ENCODE data around the gene ITPA.
"Not testable (repeated sequence)": the region's sequence is repeated elsewhere in the genome, so short reads cannot be mapped to it uniquely, and the experiment has no call there.

The ITPA gene

GRCh38 chr20:3203315-3204123, 5.8 kb upstream of the ITPA start:
- DNase-seq = peak; percentile 8

GRCh38 chr20:3204124-3204794, 5.0 kb upstream of the ITPA start, which contains the start of gene DDRGK1:
Gene DDRGK1, minus strand, starts transcription at chr20:3204682. Its CDS starts 55 bp downstream, at chr20:3204627.
- peak; percentile 95 for DNase-seq

GRCh38 chr20:3208786-3209256, 477 bp upstream of the ITPA start:
- DNase-seq = no peak

DNA sequence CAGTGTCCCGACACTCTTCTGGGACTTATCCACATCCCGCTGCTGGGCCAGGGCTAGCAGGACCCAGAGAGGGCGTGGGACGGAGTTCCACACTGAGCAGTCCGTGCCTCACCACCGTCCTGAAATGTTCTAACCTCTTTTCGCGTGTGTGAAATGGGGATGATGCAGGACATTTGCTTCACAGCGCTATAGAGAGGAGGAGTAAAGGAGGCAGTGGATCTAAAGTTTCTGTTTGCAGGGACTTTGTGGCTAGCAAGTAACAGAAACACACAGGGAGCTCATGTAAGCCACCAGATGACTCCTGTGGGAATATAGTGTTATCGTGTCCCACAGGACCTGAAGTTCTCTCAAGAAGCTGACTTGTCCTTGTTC, 634 bp downstream of the ITPA start:
- no peak for DNase-seq

- DNase-seq = no peak
These were observed 1.0 kb downstream of the ITPA start for GRCh38 chr20:3210346-3210745.

GRCh38 chr20:3213226-3213625, 3.9 kb downstream of the ITPA start:
- no peak for DNase-seq

- DNase-seq = not testable (repeated sequence)
These were observed 6.1 kb downstream of the ITPA start for GRCh38 chr20:3215359-3215917.

DNA sequence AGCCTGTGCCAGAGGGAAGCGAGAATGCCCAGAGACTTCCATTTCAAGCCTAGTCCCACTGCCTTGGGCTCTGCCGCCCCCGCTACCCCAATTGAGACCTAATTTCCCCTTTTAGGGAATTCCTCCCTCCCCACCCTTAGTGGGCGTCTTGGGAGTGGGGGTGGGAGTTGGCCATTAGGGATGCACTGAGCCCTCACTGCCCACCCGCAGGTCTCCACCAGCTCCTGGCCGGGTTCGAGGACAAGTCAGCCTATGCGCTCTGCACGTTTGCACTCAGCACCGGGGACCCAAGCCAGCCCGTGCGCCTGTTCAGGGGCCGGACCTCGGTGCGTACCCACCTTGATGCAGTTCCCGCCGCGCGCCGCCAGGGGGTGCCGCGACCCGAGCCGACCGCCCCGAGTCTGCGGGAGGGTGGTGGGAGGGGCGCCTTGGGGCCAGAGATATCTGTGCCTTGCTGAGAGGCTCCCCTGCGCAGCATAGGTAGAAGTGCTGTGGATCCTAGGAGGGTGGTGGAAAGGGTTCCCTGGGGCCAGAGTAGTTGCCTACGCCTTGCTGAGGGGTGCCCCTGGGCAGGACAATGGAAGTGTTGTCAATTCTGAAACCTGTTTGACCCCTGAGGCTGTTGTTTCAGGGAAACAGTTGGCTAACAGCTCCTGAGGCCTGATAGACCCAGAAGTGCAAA, 9.2 kb downstream of the ITPA start:
- DNase-seq = peak; percentile 60

DNA sequence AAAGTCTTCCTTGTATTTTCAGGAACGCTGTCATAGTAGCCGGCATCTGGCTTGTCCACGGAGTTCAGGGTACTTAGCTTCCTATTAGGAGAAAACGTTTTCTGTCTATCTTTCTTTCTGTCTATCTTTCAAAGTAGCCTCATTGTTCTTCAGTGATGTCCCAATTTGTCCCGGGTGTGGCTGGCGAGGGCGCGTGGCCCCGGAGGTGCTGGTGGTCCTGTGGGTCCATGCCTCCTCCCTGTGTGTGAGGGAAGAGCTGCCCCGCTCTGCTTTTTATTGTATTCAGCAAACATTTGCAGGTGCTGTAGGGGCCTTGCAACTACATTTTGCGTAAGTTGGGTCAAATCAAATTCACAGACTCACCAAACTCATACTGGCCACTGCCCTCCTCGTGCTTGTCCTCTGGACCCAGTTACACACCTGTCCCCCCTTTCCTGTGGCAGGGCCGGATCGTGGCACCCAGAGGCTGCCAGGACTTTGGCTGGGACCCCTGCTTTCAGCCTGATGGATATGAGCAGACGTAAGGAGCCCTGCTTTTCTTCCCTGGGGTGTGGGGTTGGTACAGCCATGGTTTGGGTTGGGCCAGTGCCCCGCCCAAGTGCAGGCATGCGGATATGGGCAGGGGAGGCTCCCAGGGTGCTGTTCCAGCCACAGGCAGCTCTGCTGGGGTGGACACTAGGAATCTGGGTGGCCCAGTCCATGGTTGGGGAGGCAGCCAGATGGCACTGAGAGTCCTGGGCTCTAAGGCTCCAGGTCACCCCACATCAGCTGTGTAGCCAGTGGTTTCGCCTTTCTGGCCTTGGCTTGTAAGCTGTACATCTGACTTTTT, 12.3 kb downstream of the ITPA start:
- no peak for DNase-seq

GRCh38 chr20:3222635-3223600, 13.6 kb downstream of the ITPA start:
- DNase-seq = no peak

DNA sequence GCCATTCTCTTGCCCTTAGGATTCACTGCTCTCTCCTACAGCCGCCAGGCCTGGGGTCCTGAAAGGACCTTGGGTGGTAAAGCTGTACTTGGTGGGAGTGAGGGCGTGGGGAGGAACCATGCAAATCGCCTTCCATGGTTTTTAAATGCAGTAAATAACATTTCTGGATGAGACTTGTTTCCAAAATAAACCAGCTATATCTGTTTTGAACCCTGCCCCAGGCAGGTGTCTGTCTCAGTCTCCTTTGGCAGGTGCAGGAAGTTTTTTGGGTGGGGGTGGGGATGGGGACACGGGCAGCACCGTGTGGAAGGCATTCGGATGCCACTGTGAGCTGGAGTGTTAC, 14.3 kb downstream of the ITPA start:
- no peak for DNase-seq

DNA sequence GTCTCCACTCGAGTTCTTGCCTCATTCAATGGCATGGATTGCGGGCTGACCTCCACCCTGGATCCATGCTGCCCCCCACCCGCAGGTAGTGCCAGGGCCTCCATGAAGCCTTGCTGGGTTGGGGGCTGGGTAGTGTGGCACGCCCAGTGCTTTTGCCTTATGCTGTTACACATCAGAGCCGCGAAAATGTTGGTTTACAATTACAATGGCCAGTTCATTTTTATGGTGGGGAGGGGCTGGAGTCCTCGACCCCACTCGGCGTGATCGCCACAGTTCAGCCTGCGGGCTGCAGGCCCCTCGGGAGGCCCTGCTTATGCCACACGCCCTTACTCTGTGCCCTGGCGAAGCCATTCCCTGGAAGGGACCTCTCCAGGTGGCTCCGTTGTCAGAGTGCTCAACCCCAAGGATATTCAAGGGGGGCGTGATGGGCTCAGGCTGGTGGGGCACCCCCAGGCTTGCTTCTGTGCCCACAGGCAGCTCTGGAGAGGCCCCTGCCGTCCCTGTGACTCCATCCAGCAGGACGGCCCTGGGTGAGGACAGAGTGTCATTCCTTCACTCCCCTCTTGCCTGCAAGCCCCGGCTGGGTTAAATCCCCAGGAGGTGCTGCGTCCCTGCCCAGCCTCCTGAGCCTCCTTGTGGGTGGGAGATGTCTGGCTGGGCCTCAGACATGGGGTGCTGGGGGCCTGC, 14.8 kb downstream of the ITPA start:
- no peak for DNase-seq

DNA sequence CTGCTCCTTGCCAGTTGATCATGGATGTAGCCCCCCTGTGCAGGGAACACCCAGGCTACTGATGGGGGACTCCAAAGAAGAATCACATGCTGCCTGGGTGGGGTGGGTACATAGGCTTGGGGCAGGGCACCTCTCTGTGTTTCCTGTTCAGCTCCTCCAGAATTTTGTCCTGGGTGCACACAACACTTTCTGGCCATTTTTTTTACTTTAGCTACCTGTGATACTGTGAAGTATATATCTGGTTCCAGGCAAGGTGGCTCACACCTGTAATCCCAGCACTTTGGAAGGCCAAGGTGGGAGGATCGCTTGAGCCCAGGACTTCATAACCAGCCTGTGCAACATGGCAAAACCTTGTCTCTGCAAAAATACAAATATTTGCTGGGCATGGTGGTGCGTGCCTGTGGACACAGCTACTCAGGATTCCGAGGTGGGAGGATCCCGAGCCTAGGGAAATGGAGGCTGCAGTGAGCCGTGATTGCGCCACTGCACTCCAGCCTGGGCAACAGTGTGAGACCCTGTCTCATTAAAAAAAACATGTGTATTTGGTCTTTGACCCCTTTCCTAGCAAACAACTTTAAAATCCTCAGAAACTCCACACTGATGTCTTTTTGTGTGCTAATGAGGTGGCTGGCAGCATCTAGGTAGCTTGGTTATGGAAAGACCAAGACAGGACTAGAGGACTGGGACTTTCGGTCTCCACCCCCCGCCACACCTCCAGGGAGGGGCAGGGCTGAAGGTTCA, 15.6 kb downstream of the ITPA start:
- no peak for DNase-seq

DNA sequence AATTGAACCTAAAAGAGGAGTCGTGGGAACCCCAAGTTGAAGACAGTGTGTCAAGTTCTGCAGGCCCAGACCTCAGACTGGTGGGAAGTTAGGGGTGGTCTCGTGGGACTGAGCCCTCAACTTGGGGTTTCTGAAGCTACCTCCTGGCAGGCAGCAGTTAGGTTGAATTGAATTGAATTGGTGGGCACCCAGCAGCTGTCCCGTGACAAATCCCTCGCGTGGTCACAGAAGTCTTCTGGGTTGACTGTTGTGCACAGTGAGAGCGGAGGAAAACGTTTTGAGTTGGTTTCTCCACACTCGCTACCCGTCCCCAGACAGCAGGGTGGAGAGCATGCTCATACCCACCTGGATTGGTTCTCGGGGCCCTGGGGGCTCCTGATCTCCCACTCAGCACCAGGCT, 16.8 kb downstream of the ITPA start:
- DNase-seq = no peak

- no peak for DNase-seq
These were observed 17.6 kb downstream of the ITPA start for GRCh38 chr20:3226864-3227263.

DNA sequence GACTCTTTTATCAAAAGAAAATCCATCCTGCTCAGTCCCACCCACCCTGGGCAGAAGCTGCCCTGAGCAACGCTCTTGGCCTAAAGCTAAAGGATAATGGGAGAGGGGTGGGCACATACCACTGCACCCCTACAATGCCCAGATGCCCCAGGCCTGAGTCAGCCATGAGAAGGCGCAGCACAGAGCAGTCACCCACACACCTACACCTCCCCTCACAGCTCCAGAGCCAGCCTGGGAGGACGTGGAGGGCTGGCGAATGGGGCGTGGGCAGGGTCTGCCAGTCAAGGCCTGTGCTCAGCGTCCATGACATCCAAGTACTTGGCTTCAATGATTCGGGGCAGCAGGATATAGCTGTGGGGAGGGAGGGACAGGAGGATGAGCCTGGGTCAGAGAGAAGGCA, 18.2 kb downstream of the ITPA start:
- DNase-seq = no peak

DNA sequence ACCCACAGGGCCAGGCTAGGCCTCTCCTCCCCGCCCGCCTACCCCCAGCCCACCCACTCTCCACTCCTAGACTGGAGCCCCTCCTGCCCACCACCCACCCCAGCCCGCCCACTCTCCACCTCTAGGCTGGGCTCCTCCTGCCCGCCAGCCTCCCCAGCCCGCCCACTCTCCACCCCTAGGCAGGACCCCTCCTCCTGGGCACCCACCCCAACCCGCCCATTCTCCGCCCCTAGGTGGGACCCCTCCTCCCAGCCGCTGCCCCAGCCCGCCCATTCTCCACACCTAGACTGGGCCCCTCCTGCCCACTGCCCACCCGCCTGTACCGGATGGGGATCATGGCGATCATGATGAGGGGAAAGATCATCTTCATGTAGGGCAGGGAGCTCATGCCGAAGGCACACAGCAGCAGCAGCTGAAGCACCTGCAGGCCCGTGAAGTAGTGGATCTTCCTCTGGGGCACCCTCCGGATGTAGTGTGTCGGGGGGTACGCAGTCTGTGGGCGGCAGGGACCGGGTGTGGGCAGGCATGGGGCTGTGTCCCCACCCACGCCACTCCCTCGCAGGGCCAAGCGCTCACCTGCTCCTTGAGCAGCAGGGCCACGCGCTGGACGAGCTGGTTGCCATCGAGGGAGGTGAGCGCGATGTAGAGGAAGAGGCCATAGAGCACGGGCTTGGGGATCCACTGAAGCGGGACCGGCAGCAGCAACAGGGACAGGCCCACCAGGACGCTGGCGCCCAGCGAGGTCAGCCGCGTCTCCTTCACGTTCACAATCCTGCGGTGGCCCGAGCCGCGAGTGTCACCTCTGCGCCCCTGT, 18.8 kb downstream of the ITPA start:
- no peak for DNase-seq

GRCh38 chr20:3228750-3229032, 19.4 kb downstream of the ITPA start:
- no peak for DNase-seq

DNA sequence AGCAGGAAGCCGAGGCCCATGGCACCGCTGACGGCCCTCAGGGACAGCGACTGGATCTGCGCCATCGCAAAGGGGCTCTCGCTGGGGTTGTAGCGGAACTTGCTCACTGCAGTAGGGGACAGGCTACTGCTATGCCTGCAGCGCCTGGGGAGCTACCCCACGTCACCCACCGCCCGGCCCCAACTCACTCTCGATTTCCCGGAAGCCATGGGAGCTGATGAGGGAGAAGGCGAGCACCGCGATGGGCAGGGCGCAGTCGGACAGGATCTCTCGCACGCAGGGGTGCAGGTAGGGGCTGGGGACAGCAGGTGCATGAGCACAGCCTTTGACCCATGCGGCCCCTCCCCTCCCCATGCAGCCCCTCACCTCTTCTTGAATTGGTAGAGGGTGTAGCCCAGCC, 19.9 kb downstream of the ITPA start:
- no peak for DNase-seq
